T-cell (primary cell): ENCODE measurements around the gene CDT1. TPM values are rescaled to one million over a fixed set of nuclear protein-coding genes. Genes with fewer than 3 reads are reported as not detected.

ENCODE experiments used
- ATAC-seq, 4 experiments: fragments of 200-7000 bp in 3 of 4; fragments of 150-1000 bp in 1 of 4; cut with Tn5 transposase; replicated peaks in 1 of 4; 1 replicate in 3 of 4; 2 replicates in 1 of 4; pipeline ENCODE4 v1.10.0; 2021; ENCODE audit warnings: moderate library complexity in 3 of 4, mild to moderate bottlenecking in 2 of 4, moderate number of reproducible peaks in 1 of 4
- CTCF ChIA-PET, 2 donors: fragments of 300-600 bp; sonication (Branson Sonifier 250); formaldehyde crosslinking; loops; one replicate each; lab custom pipeline; 2022; ENCODE audit warnings: antibody characterized with exemption in 2 of 2; lab: Charles Lee
- POLR2A ChIA-PET, 2 donors: fragments of 300-600 bp; sonication (Branson Sonifier 250); formaldehyde crosslinking; loops; one replicate each; lab custom pipeline; 2022; ENCODE audit warnings: antibody characterized with exemption in 2 of 2; lab: Charles Lee
- DNase-seq, 35 experiments: peaks; one replicate each; pipeline versions ENCODE4 v3.0.0 to v3.0.0-alpha.2; 2013 to 2023
- H3K27ac ChIP-seq: one replicate; pipeline ENCODE4 v1.5.1; 2013; ENCODE audit warnings: low read length
- H3K27me3 ChIP-seq, 2 experiments: replicated peaks in 1 of 2; 1 replicate in 1 of 2; 2 replicates in 1 of 2; pipeline versions ENCODE4 v1.6.1 to v1.7.0; 2013; ENCODE audit warnings: low read length in 1 of 2, mixed read lengths in 1 of 2; ENCODE audit not compliant: control insufficient read depth in 2 of 2, insufficient read depth in 2 of 2; ENCODE audit errors: extremely low read depth in 1 of 2
- H3K36me3 ChIP-seq, 2 donors: 1 replicate in 1 of 2; 2 replicates in 1 of 2; pipeline versions ENCODE4 v1.6.1 to v1.7.0; 2013; ENCODE audit warnings: low read length in 1 of 2; ENCODE audit not compliant: control insufficient read depth in 2 of 2, insufficient read depth in 1 of 2; ENCODE audit errors: extremely low read depth in 1 of 2
- H3K4me1 ChIP-seq, 2 experiments: 1 replicate in 1 of 2; 2 replicates in 1 of 2; pipeline versions ENCODE4 v1.6.1 to v1.7.0; 2013; ENCODE audit warnings: low read length in 2 of 2, mixed read lengths in 1 of 2; ENCODE audit not compliant: insufficient read depth in 2 of 2, control insufficient read depth in 1 of 2; ENCODE audit errors: extremely low read depth in 1 of 2
- H3K4me3 ChIP-seq, 2 donors: 1 replicate in 1 of 2; 2 replicates in 1 of 2; pipeline versions ENCODE4 v1.5.1 to v1.7.0; 2013; ENCODE audit warnings: mild to moderate bottlenecking in 2 of 2, low read length in 1 of 2, moderate library complexity in 1 of 2; ENCODE audit not compliant: control insufficient read depth in 1 of 2; ENCODE audit errors: extremely low read depth in 1 of 2
- H3K9me3 ChIP-seq: 2 replicates; pipeline ENCODE4 v1.7.0; 2013
- H3K27ac Mint-ChIP-seq, 2 donors: one replicate each; pipeline ENCODE4 v1.8.0; 2020 to 2021; ENCODE audit warnings: mild to moderate bottlenecking in 2 of 2, mixed read lengths in 2 of 2
- H3K27me3 Mint-ChIP-seq, 2 donors: one replicate each; pipeline ENCODE4 v1.8.0; 2021 to 2022; ENCODE audit warnings: mixed read lengths in 2 of 2
- H3K36me3 Mint-ChIP-seq: one replicate; pipeline ENCODE4 v1.8.0; 2021; ENCODE audit warnings: mixed read lengths
- H3K4me1 Mint-ChIP-seq, 3 donors: one replicate each; pipeline ENCODE4 v1.8.0; 2020 to 2022; ENCODE audit warnings: mixed read lengths in 3 of 3, mild to moderate bottlenecking in 1 of 3
- H3K4me3 Mint-ChIP-seq, 3 donors: one replicate each; pipeline ENCODE4 v1.8.0; 2020 to 2022; ENCODE audit warnings: mild to moderate bottlenecking in 3 of 3, mixed read lengths in 3 of 3, moderate library complexity in 3 of 3
- H3K9me3 Mint-ChIP-seq, 3 donors: one replicate each; pipeline ENCODE4 v1.8.0; 2020 to 2022; ENCODE audit warnings: mixed read lengths in 3 of 3
- WGBS: methylation state at CpG from one replicate; pipeline ENCODE4 v1.1.5; 2013; ENCODE audit warnings: missing lambda C conversion rate; ENCODE audit not compliant: insufficient coverage; 5-methylcytosine and 5-hydroxymethylcytosine counted together
- total RNA-seq, 35 experiments: library from RNA in 6 of 35; stranded (reverse) in 6 of 35; fragments of 120-200 nt in 1 of 35; gene quantifications; one replicate each; pipeline versions ENCODE4 v1.2.1 to v1.2.4 and lab custom pipeline; 2013 to 2026

Gene CDT1
- total RNA-seq, 5 donors from 2014 or later (not counting 1 experiment from before 2014, with no cell fraction given) = 0.93 to 3.7 (median 1.5) TPM

- ATAC-seq (no peak), DNase-seq (no peak)
- ChIA-PET POLR2A (interaction anchor here in 1 of 2 donors (0.7 kb wide), 1 partner anchor 36 kb away, joined by 3 read pairs; no protein-coding TSS in a partner anchor), CTCF (interaction anchor here in 1 of 2 donors (0.6 kb wide), 1 partner anchor 25 kb away, joined by 5 read pairs; no protein-coding TSS in a partner anchor)
- H3K4me3 ChIP-seq = no peak overlapping the region
- no peaks in the 10 kb centered on the region for H3K27me3 Mint-ChIP-seq
- H3K36me3 Mint-ChIP-seq = no peaks in the 10 kb centered on the region
- peaks cover 26 to 79% of the 10 kb centered on the region in 2 experiments for H3K4me1 ChIP-seq
- no peak overlapping the region for H3K27ac ChIP-seq
- H3K4me1 Mint-ChIP-seq = peaks cover 39 to 59% (median 46%) of the 10 kb centered on the region in 3 donors
- 76% methylated on average over 19 of the region's 34 CpGs for WGBS
- peak overlapping the region; percentile 34 to 63 for H3K27ac Mint-ChIP-seq
- H3K9me3 Mint-ChIP-seq = no peaks in the 10 kb centered on the region
- H3K27me3 ChIP-seq = no peaks in the 10 kb centered on the region
- H3K36me3 ChIP-seq = peaks cover 0 to 10% of the 10 kb centered on the region in 2 donors
- H3K9me3 ChIP-seq = no peaks in the 10 kb centered on the region
- peak overlapping the region in 1 of 3 donors; percentile 13 for H3K4me3 Mint-ChIP-seq
These were observed 25.9 kb upstream of the CDT1 start for GRCh38 chr16:88777471-88778270.

DNA sequence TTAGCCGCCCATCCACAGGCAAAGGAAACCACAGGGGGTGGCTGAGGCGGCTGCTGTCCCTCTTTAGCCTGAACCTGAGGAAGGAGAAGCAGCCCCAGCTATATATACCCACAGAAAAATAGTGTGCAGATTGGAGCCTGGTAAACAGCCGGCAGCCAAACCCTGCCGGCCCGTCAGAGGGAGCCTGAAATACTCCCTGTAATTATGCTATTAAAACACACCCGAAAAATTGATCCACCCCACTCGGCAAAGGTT lies 25.4 kb upstream of the CDT1 start:
- H3K9me3 Mint-ChIP-seq = no peaks in the 10 kb centered on the region
- DNase-seq (no peak), ATAC-seq (no peak)
- H3K4me1 Mint-ChIP-seq = peaks cover 45 to 65% (median 51%) of the 10 kb centered on the region in 3 donors
- Histone ChIP-seq H3K27ac (no peak overlapping the region), H3K27me3 (no peaks in the 10 kb centered on the region), H3K4me1 (peaks cover 27 to 80% of the 10 kb centered on the region in 2 experiments), H3K9me3 (no peaks in the 10 kb centered on the region), H3K36me3 (peaks cover 0 to 10% of the 10 kb centered on the region in 2 donors), H3K4me3 (no peak overlapping the region)
- ChIA-PET CTCF (interaction anchor here in 1 of 2 donors (0.6 kb wide), 1 partner anchor 24 kb away, joined by 5 read pairs; no protein-coding TSS in a partner anchor), POLR2A (interaction anchor here in 1 of 2 donors (0.7 kb wide), 1 partner anchor 36 kb away, joined by 3 read pairs; no protein-coding TSS in a partner anchor)
- H3K27me3 Mint-ChIP-seq = no peaks in the 10 kb centered on the region
- WGBS = 100% methylated on average over 2 of the region's 7 CpGs
- H3K36me3 Mint-ChIP-seq = no peaks in the 10 kb centered on the region
- H3K27ac Mint-ChIP-seq = peak overlapping the region; percentile 34 to 63
- H3K4me3 Mint-ChIP-seq = peak overlapping the region in 1 of 3 donors; percentile 13

- H3K4me1 ChIP-seq = peaks cover 30 to 80% of the 10 kb centered on the region in 2 experiments
- WGBS = 88% methylated on average over 27 of the region's 30 CpGs
These were observed 25.0 kb upstream of the CDT1 start for GRCh38 chr16:88778541-88779065.

DNA sequence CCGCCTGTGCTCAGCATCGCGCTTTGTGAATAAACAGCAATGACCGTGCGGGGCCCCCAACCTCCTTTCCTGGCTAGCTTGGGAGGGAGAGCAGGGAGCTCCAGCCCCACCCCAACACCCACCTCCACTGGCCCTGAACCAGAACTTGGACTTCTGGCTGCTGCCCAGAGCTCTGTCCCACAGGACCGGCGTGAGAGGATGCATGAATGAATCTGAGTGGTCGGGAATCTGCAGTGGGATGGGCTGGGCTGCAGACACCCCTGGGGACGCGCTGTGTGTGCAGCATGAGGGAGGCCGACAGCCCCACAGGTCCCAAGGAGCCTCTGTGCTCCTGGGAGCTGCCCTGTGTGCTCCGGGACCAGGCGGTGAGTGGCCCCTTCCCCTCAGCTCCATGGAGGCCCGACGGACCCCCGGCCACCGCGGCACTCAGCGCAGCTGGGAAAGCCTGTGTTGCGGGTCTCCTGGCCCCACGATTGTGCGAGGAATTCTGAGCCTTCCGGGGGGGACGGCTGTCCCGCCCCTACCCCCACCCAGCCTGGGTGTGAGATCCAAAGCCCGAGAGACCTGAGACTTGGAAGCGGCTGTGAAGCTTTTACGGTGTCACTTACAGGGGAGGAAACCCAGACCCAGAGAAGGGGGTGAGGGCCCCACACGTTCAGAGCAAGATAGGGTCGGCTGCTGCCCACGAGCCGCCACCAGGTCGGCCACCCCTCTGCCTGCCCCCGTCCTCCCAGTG lies 24.0 kb upstream of the CDT1 start:
- ATAC-seq (no peak), DNase-seq (no peak)
- 89% methylated on average over 17 of the region's 34 CpGs for WGBS
- no peaks in the 10 kb centered on the region for H3K9me3 Mint-ChIP-seq
- peak overlapping the region in 2 of 3 donors; percentile 66 to 74 for H3K4me3 Mint-ChIP-seq
- Histone ChIP-seq H3K9me3 (no peaks in the 10 kb centered on the region), H3K27me3 (no peaks in the 10 kb centered on the region), H3K27ac (peak overlapping the region; percentile 79), H3K36me3 (peaks cover 0 to 10% of the 10 kb centered on the region in 2 donors), H3K4me3 (no peak overlapping the region), H3K4me1 (peaks cover 31 to 77% of the 10 kb centered on the region in 2 experiments)
- CTCF ChIA-PET = no interaction called here
- peaks cover 51 to 68% (median 56%) of the 10 kb centered on the region in 3 donors for H3K4me1 Mint-ChIP-seq
- no peaks in the 10 kb centered on the region for H3K36me3 Mint-ChIP-seq
- H3K27me3 Mint-ChIP-seq = no peaks in the 10 kb centered on the region
- POLR2A ChIA-PET = interaction anchor here in 1 of 2 donors (0.6 kb wide), 2 partner anchors 17 to 636 kb away, joined by 4 to 13 read pairs; no protein-coding TSS in a partner anchor
- peak overlapping the region; percentile 91 to 96 for H3K27ac Mint-ChIP-seq

More at GRCh38 chr16:88778541-88779065, 25.0 kb upstream of the CDT1 start:
- Mint-ChIP-seq H3K27me3 (no peaks in the 10 kb centered on the region), H3K4me3 (peak overlapping the region in 1 of 3 donors; percentile 13), H3K27ac (peak overlapping the region in 1 of 2 donors; percentile 63), H3K36me3 (no peaks in the 10 kb centered on the region), H3K9me3 (no peaks in the 10 kb centered on the region), H3K4me1 (peaks cover 49 to 69% (median 55%) of the 10 kb centered on the region in 3 donors)
- DNase-seq (no peak), ATAC-seq (no peak)
- Histone ChIP-seq H3K9me3 (no peaks in the 10 kb centered on the region), H3K27me3 (no peaks in the 10 kb centered on the region), H3K36me3 (peaks cover 0 to 10% of the 10 kb centered on the region in 2 donors), H3K27ac (no peak overlapping the region), H3K4me3 (no peak overlapping the region)
- CTCF ChIA-PET = no interaction called here
- POLR2A ChIA-PET = interaction anchor here in 1 of 2 donors (0.7 kb wide), 1 partner anchor 412 kb away, joined by 4 read pairs; no protein-coding TSS in a partner anchor

DNA sequence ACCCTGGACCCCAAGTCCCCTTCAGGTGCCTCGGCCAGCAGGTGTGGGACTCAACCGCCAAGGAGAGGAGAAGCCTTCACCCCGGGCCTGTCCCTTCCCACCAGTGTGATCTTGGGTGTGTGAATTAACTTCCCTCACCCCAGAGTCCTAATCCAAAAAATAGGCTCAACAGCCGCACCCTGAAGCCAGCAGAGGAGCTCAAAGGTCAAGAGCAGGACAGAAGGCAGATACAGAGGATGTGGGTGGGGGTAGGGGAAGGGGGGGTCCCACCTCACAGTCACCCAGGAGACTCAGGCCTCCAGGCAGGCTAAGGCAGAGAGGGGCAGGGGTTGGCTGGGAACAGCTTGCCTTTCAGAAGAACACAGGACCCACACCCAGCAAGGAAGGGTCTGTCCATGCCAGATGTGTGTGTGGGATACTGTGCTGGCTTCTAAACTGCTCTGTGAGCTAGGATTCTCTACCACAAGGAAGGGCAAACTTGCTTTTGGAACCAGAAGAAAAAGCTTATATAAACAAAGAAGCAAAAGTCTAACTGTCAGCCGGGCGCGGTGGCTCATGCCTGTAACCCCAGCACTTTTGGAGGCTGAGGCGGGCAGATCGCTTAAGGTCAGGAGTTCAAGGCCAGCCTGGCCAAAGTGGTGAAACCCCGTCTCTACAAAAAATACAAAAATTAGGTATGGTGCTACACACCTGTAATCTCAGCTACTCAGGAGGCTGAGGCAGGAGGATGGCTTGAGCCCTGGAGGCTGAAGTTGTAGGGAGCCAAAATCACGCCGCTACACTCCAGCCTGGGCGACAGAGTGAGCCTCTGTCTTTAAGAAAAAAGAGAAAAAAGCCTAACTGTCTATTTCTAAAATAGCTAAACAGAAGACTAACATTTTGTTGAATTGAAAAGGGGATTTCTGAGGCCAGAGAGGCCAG lies 23.2 kb upstream of the CDT1 start:
- Histone ChIP-seq H3K36me3 (peaks cover 0 to 10% of the 10 kb centered on the region in 2 donors), H3K4me3 (peak overlapping the region; percentile 28 to 36), H3K27me3 (no peaks in the 10 kb centered on the region), H3K27ac (peak overlapping the region; percentile 79), H3K4me1 (peaks cover 31 to 75% of the 10 kb centered on the region in 2 experiments), H3K9me3 (no peaks in the 10 kb centered on the region)
- peaks cover 51 to 65% (median 53%) of the 10 kb centered on the region in 3 donors for H3K4me1 Mint-ChIP-seq
- CTCF ChIA-PET = interaction anchor here (0.6 to 1.6 kb wide), 4 partner anchors 31 to 43 kb away, joined by 3 to 4 read pairs (median 4); no protein-coding TSS in a partner anchor
- POLR2A ChIA-PET = interaction anchor here in 1 of 2 donors (0.6 kb wide), 1 partner anchor 18 kb away, joined by 13 read pairs; no protein-coding TSS in a partner anchor
- peak overlapping the region; percentile 91 to 96 for H3K27ac Mint-ChIP-seq
- DNase-seq (no peak), ATAC-seq (no peak)
- no peaks in the 10 kb centered on the region for H3K9me3 Mint-ChIP-seq
- peak overlapping the region; percentile 66 to 74 (median 71) for H3K4me3 Mint-ChIP-seq
- 80% methylated on average over 3 of the region's 13 CpGs for WGBS
- H3K27me3 Mint-ChIP-seq = no peaks in the 10 kb centered on the region
- H3K36me3 Mint-ChIP-seq = no peaks in the 10 kb centered on the region
